ENCODE results near the gene PHETA2. TPM values are rescaled to one million over a fixed set of nuclear protein-coding genes. Genes with fewer than 3 reads are reported as not detected.
"Not testable (repeated sequence)": the region's sequence is repeated elsewhere in the genome, so short reads cannot be mapped to it uniquely, and the experiment has no call there.

The PHETA2 gene
- total RNA-seq, 1 donor from 2014 or later: 19.8 TPM

GRCh38 chr22:42123529-42123928 is 49.5 kb downstream of the PHETA2 start:
- H3K4me1 ChIP-seq (ENCODE audit: control insufficient read depth in 3 of 3, insufficient read depth in 3 of 3, low read length in 3 of 3); H3K27me3 ChIP-seq (ENCODE audit: control insufficient read depth in 3 of 3, insufficient read depth in 3 of 3, low read length in 3 of 3); H3K27ac ChIP-seq (ENCODE audit: low read depth, low read length); H3K9ac ChIP-seq (ENCODE audit: low read depth in 1 of 3, low read length in 3 of 3); H3K9me3 ChIP-seq (ENCODE audit: control insufficient read depth in 3 of 3, low read length in 3 of 3); H3K4me3 ChIP-seq (ENCODE audit: low read length in 3 of 3); H3K36me3 ChIP-seq (ENCODE audit: control insufficient read depth in 3 of 3, insufficient read depth in 3 of 3, low read length in 3 of 3): not testable (repeated sequence)

GRCh38 chr22:42127606-42128005 is 53.6 kb downstream of the PHETA2 start:
- Histone ChIP-seq H3K27ac (ENCODE audit: low read depth, low read length) (no peak overlapping the region), H3K4me3 (ENCODE audit: low read length in 3 of 3) (no peak overlapping the region), H3K4me1 (ENCODE audit: control insufficient read depth in 3 of 3, insufficient read depth in 3 of 3, low read length in 3 of 3) (no peaks in the 10 kb centered on the region), H3K9me3 (ENCODE audit: control insufficient read depth in 3 of 3, low read length in 3 of 3) (no peaks in the 10 kb centered on the region), H3K27me3 (ENCODE audit: control insufficient read depth in 3 of 3, insufficient read depth in 3 of 3, low read length in 3 of 3) (no peaks in the 10 kb centered on the region), H3K36me3 (ENCODE audit: control insufficient read depth in 3 of 3, insufficient read depth in 3 of 3, low read length in 3 of 3) (no peaks in the 10 kb centered on the region), H3K9ac (ENCODE audit: low read depth in 1 of 3, low read length in 3 of 3) (no peak overlapping the region)

DNA sequence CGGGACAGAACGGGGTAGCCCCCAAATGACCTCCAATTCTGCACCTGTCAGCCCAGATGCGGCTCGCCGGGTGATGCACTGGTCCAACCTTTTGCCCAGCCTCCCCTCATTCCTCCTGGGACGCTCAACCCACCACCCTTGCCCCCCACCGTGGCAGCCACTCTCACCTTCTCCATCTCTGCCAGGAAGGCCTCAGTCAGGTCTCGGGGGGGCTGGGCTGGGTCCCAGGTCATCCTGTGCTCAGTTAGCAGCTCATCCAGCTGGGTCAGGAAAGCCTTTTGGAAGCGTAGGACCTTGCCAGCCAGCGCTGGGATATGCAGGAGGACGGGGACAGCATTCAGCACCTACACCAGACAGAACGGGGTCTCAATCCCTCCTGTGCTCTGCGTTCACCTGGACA is 54.0 kb downstream of the PHETA2 start:
- not testable (repeated sequence) for H3K36me3 ChIP-seq (ENCODE audit: control insufficient read depth in 3 of 3, insufficient read depth in 3 of 3, low read length in 3 of 3); H3K9me3 ChIP-seq (ENCODE audit: control insufficient read depth in 3 of 3, low read length in 3 of 3); H3K4me3 ChIP-seq (ENCODE audit: low read length in 3 of 3); H3K4me1 ChIP-seq (ENCODE audit: control insufficient read depth in 3 of 3, insufficient read depth in 3 of 3, low read length in 3 of 3); H3K9ac ChIP-seq (ENCODE audit: low read depth in 1 of 3, low read length in 3 of 3); H3K27ac ChIP-seq (ENCODE audit: low read depth, low read length); H3K27me3 ChIP-seq (ENCODE audit: control insufficient read depth in 3 of 3, insufficient read depth in 3 of 3, low read length in 3 of 3)

Small RNA genes lying within 50 kb of the gene (small RNA-seq; reads per million reads assigned to genes)
- not detected for gene SNORD13P1

Other genes with a start within 250 kb of the PHETA2 start
- gene SREBF2, start 241.1 kb upstream of the PHETA2 start, total RNA-seq: 20.9 TPM
- gene SHISA8, start 159.2 kb upstream of the PHETA2 start, total RNA-seq: 1.0 TPM
- under 0.01 TPM for gene TNFRSF13C, start 147.4 kb upstream of the PHETA2 start, total RNA-seq
- 5.7 TPM for gene CENPM, start 127.1 kb upstream of the PHETA2 start, total RNA-seq
- gene SEPTIN3, start 104.8 kb upstream of the PHETA2 start, total RNA-seq: 0.52 TPM
- gene WBP2NL, start 75.5 kb upstream of the PHETA2 start, total RNA-seq: 1.6 TPM
- gene NAGA, start 3.4 kb upstream of the PHETA2 start, total RNA-seq: 26.1 TPM
- gene SMDT1, start 5.5 kb downstream of the PHETA2 start, total RNA-seq: 15.1 TPM
- 67.8 TPM for gene NDUFA6, start 16.5 kb downstream of the PHETA2 start, total RNA-seq
- gene CYP2D6, start 56.6 kb downstream of the PHETA2 start, total RNA-seq: not detected
- 13.0 TPM for gene TCF20, start 196.4 kb downstream of the PHETA2 start, total RNA-seq